OCI-LY7 (cell line): ENCODE data around the gene PKD1. TPM values are rescaled to one million over a fixed set of nuclear protein-coding genes. Genes with fewer than 3 reads are reported as not detected.

Experiments
- BruUV-seq: library from RNA; stranded (reverse); fragments of 400-500 nt; replicated peaks from 2 replicates; lab custom pipeline; 2021; lab: Mats Ljungman, UMichigan
- CTCF ChIA-PET: fragments of 300-600 bp; sonication (Branson Sonifier 250); formaldehyde crosslinking; loops from one replicate; lab custom pipeline; 2022; ENCODE audit warnings: antibody characterized with exemption; ENCODE audit not compliant: unreplicated experiment; lab: Charles Lee
- POLR2A ChIA-PET: fragments of 300-600 bp; sonication (Branson Sonifier 250); formaldehyde crosslinking; loops from one replicate; lab custom pipeline; 2022; ENCODE audit warnings: antibody characterized with exemption; lab: Charles Lee
- DNase-seq: peaks from one replicate; pipeline ENCODE4 v3.0.0-alpha.2; 2015; ENCODE audit warnings: low spot score
- H2AFZ ChIP-seq: fragments of 200-600 bp; sonication (generic), shearing (Covaris generic); 2 replicates; pipeline ENCODE4 v1.6.1; 2014; ENCODE audit warnings: mild to moderate bottlenecking, antibody characterized with exemption, low read length, moderate library complexity
- H3K27ac ChIP-seq: fragments of 200-600 bp; sonication (generic); 2 replicates; pipeline ENCODE4 v1.5.1; 2014; ENCODE audit warnings: mixed run types, low read depth, mild to moderate bottlenecking, moderate library complexity, low read length, inconsistent platforms; ENCODE audit not compliant: poor library complexity, severe bottlenecking
- H3K36me3 ChIP-seq: fragments of 200-600 bp; sonication (generic); 2 replicates; pipeline ENCODE4 v1.6.1; 2014; ENCODE audit warnings: mild to moderate bottlenecking, antibody characterized with exemption, low read length, moderate library complexity, mixed read lengths; ENCODE audit not compliant: insufficient read depth
- H3K4me1 ChIP-seq: fragments of 200-600 bp; sonication (generic); 2 replicates; pipeline ENCODE4 v1.5.1; 2014; ENCODE audit warnings: mild to moderate bottlenecking, low read length; ENCODE audit not compliant: insufficient read depth, poor library complexity, severe bottlenecking
- H3K4me2 ChIP-seq: fragments of 200-600 bp; sonication (generic); 2 replicates; pipeline ENCODE4 v1.6.1; 2014; ENCODE audit warnings: mild to moderate bottlenecking, low read length
- H3K4me3 ChIP-seq: fragments of 200-600 bp; sonication (generic); 2 replicates; pipeline ENCODE4 v1.5.1; 2014; ENCODE audit warnings: mild to moderate bottlenecking, low read depth, low read length; ENCODE audit not compliant: poor library complexity, severe bottlenecking
- H3K79me2 ChIP-seq: fragments of 200-600 bp; sonication (generic); 2 replicates; pipeline ENCODE4 v1.6.1; 2016; ENCODE audit warnings: low read depth, mild to moderate bottlenecking, low read length, moderate library complexity, mixed read lengths; ENCODE audit not compliant: insufficient read depth
- H3K9me2 ChIP-seq: fragments of 200-600 bp; sonication (generic); 2 replicates; pipeline ENCODE4 v1.6.1; 2016; ENCODE audit warnings: mild to moderate bottlenecking, low read length, mixed read lengths; ENCODE audit not compliant: insufficient read depth
- H3K9me3 ChIP-seq: fragments of 200-600 bp; sonication (generic); 2 replicates; pipeline ENCODE4 v1.6.1; 2014; ENCODE audit warnings: mild to moderate bottlenecking, mixed run types, low read length, mixed read lengths
- H4K20me1 ChIP-seq: fragments of 200-600 bp; sonication (generic); 2 replicates; pipeline ENCODE4 v1.6.1; 2014; ENCODE audit warnings: mild to moderate bottlenecking, antibody characterized with exemption, low read length, moderate library complexity, mixed read lengths; ENCODE audit not compliant: insufficient read depth
- EZH2phosphoT487 ChIP-seq: fragments of 200-600 bp; sonication (generic); IDR thresholded peaks from 2 replicates; pipeline ENCODE4 v1.6.1; 2018; ENCODE audit warnings: low read depth, borderline replicate concordance, mild to moderate bottlenecking, mixed run types, antibody characterized with exemption, low read length, moderate library complexity, mixed read lengths
- intact Hi-C: fragments of 100-400 bp; cut with micrococcal nuclease; formaldehyde crosslinking; loops from one replicate; pipeline ENCODE4 v1.10.0; 2022; ENCODE audit not compliant: unreplicated experiment
- microRNA-seq: library from miRNA; unstranded; fragments of <30 nt; microRNA quantifications from one replicate; pipeline ENCODE4 v1.2.0, GENCODE V29; 2022; ENCODE audit warnings: borderline replicate concordance
- small RNA-seq: library from RNA; depleted of rRNA; stranded (forward); fragments of <200 nt; gene quantifications from one replicate; pipeline ENCODE3, GENCODE V24; 2014
- total RNA-seq, 2 experiments: library from RNA; depleted of rRNA in 1 of 2; stranded (reverse); fragments of >200 nt in 1 of 2; shearing (Covaris generic) in 1 of 2; gene quantifications; 2 replicates each; pipeline ENCODE4 v1.2.3, GENCODE V29; 2014 to 2022
- TF ChIP-seq, protein P1 (sequence below): fragments of 200-600 bp; sonication (generic); conservative IDR thresholded peaks from 2 replicates; pipeline ENCODE4 v1.5.1; 2014; ENCODE audit warnings: mild to moderate bottlenecking, antibody characterized with exemption, low read length, moderate library complexity, mixed read lengths

The PKD1 gene
- total RNA-seq, 2 experiments from 2014 or later = 87.4 to 112 TPM

DNA sequence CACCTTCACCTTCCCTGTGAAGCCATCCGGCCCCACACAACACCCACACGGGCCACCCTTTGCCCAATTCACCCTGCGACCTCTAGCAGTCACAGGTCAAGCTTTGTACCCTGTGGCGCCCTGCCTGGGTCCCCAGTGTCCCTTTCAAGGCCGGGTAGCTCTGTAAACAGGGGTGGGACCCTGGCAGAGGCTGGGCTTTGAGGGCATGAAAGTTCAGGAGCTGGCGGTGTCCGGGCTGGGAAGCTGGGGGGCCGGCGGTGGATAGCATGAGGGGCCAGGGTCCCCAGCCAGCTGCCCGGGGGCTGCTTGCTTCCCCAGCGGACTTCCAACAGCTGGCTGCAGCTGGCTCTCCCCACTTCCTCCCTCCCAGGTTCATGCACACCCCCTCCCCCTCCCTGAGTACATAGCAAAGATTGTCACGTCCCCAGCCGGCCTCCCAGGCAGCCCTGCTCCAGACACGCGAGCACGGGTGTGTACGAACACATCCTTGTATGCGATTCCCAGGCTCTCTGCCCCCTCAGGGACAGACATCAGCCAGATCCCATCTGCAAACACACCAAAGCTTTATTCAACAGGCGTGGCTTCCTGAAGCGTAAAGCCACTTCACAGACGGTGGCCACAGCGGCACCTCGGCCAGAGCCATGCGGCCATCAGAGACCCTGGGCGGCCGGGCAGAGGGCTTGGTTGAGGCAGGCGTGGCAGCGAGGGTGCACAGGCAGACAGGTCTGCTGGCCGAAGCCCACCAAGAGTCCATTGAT lies 96.2 kb downstream of the PKD1 start:
- CTCF ChIA-PET = no interaction called here

More for the DNA sequence above, 96.2 kb downstream of the PKD1 start:
- H3K9me3 ChIP-seq = no peaks in the 10 kb centered on the region
- no peak for DNase-seq
- H3K4me3 ChIP-seq = no peak overlapping the region
- no peak overlapping the region for H3K4me2 ChIP-seq
- peaks cover 6% of the 10 kb centered on the region; the same call in 1 of the 2 replicates for H3K36me3 ChIP-seq
- no peak overlapping the region for H3K27ac ChIP-seq
- TF ChIP-seq, protein P1, sequence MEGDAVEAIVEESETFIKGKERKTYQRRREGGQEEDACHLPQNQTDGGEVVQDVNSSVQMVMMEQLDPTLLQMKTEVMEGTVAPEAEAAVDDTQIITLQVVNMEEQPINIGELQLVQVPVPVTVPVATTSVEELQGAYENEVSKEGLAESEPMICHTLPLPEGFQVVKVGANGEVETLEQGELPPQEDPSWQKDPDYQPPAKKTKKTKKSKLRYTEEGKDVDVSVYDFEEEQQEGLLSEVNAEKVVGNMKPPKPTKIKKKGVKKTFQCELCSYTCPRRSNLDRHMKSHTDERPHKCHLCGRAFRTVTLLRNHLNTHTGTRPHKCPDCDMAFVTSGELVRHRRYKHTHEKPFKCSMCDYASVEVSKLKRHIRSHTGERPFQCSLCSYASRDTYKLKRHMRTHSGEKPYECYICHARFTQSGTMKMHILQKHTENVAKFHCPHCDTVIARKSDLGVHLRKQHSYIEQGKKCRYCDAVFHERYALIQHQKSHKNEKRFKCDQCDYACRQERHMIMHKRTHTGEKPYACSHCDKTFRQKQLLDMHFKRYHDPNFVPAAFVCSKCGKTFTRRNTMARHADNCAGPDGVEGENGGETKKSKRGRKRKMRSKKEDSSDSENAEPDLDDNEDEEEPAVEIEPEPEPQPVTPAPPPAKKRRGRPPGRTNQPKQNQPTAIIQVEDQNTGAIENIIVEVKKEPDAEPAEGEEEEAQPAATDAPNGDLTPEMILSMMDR = no peak
- TF ChIP-seq EZH2phosphoT487 = no peak
- no peaks in the 10 kb centered on the region for H3K4me1 ChIP-seq
- POLR2A ChIA-PET = no interaction called here
- no peaks in the 10 kb centered on the region for H3K9me2 ChIP-seq
- no peaks in the 10 kb centered on the region for H4K20me1 ChIP-seq
- BruUV-seq = no TSS peak
- intact Hi-C loops = no loop called here
- H3K79me2 ChIP-seq = no peaks in the 10 kb centered on the region
- H2AFZ ChIP-seq = no peak overlapping the region

Small RNA genes lying within 50 kb of the gene (microRNA-seq; reads per million reads assigned to microRNA genes)
- gene MIR1225 (not detected), gene MIR3180-5 (not detected), gene MIR4516 (2.3 reads per million), gene MIR6511B1 (not detected)

Small RNA genes lying within 50 kb of the gene (small RNA-seq; reads per million reads assigned to genes)
- gene MIR1225 (not detected), gene MIR3180-5 (not detected), gene MIR4516 (not detected), gene RF00019 (not detected), gene SNORD60 (not detected)

Other genes with a start within 250 kb of the PKD1 start
- not detected in 2 replicates for gene HS3ST6, start 217.5 kb downstream of the PKD1 start, total RNA-seq (2014; rRNA removed; shearing (Covaris generic))
- not detected in 2 replicates for gene HS3ST6, start 217.5 kb downstream of the PKD1 start, total RNA-seq (2022)
- gene MSRB1, start 192.7 kb downstream of the PKD1 start, total RNA-seq (2014; rRNA removed; shearing (Covaris generic)) = 5.2 and 9.0 TPM in 2 replicates
- gene MSRB1, start 192.7 kb downstream of the PKD1 start, total RNA-seq (2022) = 17.6 and 18.0 TPM in 2 replicates
- 0.35 TPM in 1 of 2 replicates, not detected in the other for gene RPL3L, start 181.2 kb downstream of the PKD1 start, total RNA-seq (2014; rRNA removed; shearing (Covaris generic))
- gene RPL3L, start 181.2 kb downstream of the PKD1 start, total RNA-seq (2022) = 0.63 and 0.72 TPM in 2 replicates
- gene NDUFB10, start 176.4 kb downstream of the PKD1 start, total RNA-seq (2014; rRNA removed; shearing (Covaris generic)) = 240 and 317 TPM in 2 replicates
- 180 and 201 TPM in 2 replicates for gene NDUFB10, start 176.4 kb downstream of the PKD1 start, total RNA-seq (2022)
- 2,266 and 2,461 TPM in 2 replicates for gene RPS2, start 171.1 kb downstream of the PKD1 start, total RNA-seq (2014; rRNA removed; shearing (Covaris generic))
- 3,120 and 3,140 TPM in 2 replicates for gene RPS2, start 171.1 kb downstream of the PKD1 start, total RNA-seq (2022)
- gene RNF151, start 169.0 kb downstream of the PKD1 start, total RNA-seq (2014; rRNA removed; shearing (Covaris generic)) = not detected in 2 replicates
- not detected in 2 replicates for gene RNF151, start 169.0 kb downstream of the PKD1 start, total RNA-seq (2022)
- 58.5 and 67.2 TPM in 2 replicates for gene TBL3, start 163.8 kb downstream of the PKD1 start, total RNA-seq (2014; rRNA removed; shearing (Covaris generic))
- 44.3 and 49.9 TPM in 2 replicates for gene TBL3, start 163.8 kb downstream of the PKD1 start, total RNA-seq (2022)
- 0.22 and 2.1 TPM in 2 replicates for gene NOXO1, start 154.4 kb downstream of the PKD1 start, total RNA-seq (2014; rRNA removed; shearing (Covaris generic))
- gene NOXO1, start 154.4 kb downstream of the PKD1 start, total RNA-seq (2022) = 0.30 and 0.59 TPM in 2 replicates
- 25.1 and 32.3 TPM in 2 replicates for gene GFER, start 151.7 kb downstream of the PKD1 start, total RNA-seq (2014; rRNA removed; shearing (Covaris generic))
- gene GFER, start 151.7 kb downstream of the PKD1 start, total RNA-seq (2022) = 31.1 and 40.2 TPM in 2 replicates
- gene SYNGR3, start 145.9 kb downstream of the PKD1 start, total RNA-seq (2014; rRNA removed; shearing (Covaris generic)) = 9.0 and 11.1 TPM in 2 replicates
- gene SYNGR3, start 145.9 kb downstream of the PKD1 start, total RNA-seq (2022) = 10.3 and 12.0 TPM in 2 replicates
- gene ZNF598, start 126.1 kb downstream of the PKD1 start, total RNA-seq (2014; rRNA removed; shearing (Covaris generic)) = 26.3 and 37.2 TPM in 2 replicates
- 80.4 and 83.8 TPM in 2 replicates for gene ZNF598, start 126.1 kb downstream of the PKD1 start, total RNA-seq (2022)
- 0.85 and 0.88 TPM in 2 replicates for gene NPW, start 116.1 kb downstream of the PKD1 start, total RNA-seq (2014; rRNA removed; shearing (Covaris generic))
- gene NPW, start 116.1 kb downstream of the PKD1 start, total RNA-seq (2022) = 1.3 and 3.7 TPM in 2 replicates
- not detected in 2 replicates for gene NHERF2, start 109.0 kb downstream of the PKD1 start, total RNA-seq (2014; rRNA removed; shearing (Covaris generic))
- gene NHERF2, start 109.0 kb downstream of the PKD1 start, total RNA-seq (2022) = 0.27 and 0.31 TPM in 2 replicates
- 50.9 and 56.2 TPM in 2 replicates for gene NTHL1, start 88.1 kb downstream of the PKD1 start, total RNA-seq (2014; rRNA removed; shearing (Covaris generic))
- 44.6 and 51.5 TPM in 2 replicates for gene NTHL1, start 88.1 kb downstream of the PKD1 start, total RNA-seq (2022)
- 42.8 and 57.2 TPM in 2 replicates for gene TSC2, start 87.9 kb downstream of the PKD1 start, total RNA-seq (2014; rRNA removed; shearing (Covaris generic))
- 152 and 160 TPM in 2 replicates for gene TSC2, start 87.9 kb downstream of the PKD1 start, total RNA-seq (2022)
- 3.1 and 5.0 TPM in 2 replicates for gene RAB26, start 12.7 kb upstream of the PKD1 start, total RNA-seq (2014; rRNA removed; shearing (Covaris generic))
- gene RAB26, start 12.7 kb upstream of the PKD1 start, total RNA-seq (2022) = 7.9 and 9.5 TPM in 2 replicates
- 50.1 and 53.6 TPM in 2 replicates for gene TRAF7, start 19.9 kb upstream of the PKD1 start, total RNA-seq (2014; rRNA removed; shearing (Covaris generic))
- 82.3 and 103 TPM in 2 replicates for gene TRAF7, start 19.9 kb upstream of the PKD1 start, total RNA-seq (2022)
- gene CASKIN1, start 60.7 kb upstream of the PKD1 start, total RNA-seq (2014; rRNA removed; shearing (Covaris generic)) = 0.09 TPM in 1 of 2 replicates, not detected in the other
- 0.06 and 0.13 TPM in 2 replicates for gene CASKIN1, start 60.7 kb upstream of the PKD1 start, total RNA-seq (2022)
- 57.1 and 65.4 TPM in 2 replicates for gene MLST8, start 69.6 kb upstream of the PKD1 start, total RNA-seq (2014; rRNA removed; shearing (Covaris generic))
- gene MLST8, start 69.6 kb upstream of the PKD1 start, total RNA-seq (2022) = 68.6 and 71.3 TPM in 2 replicates
- 15.8 and 30.4 TPM in 2 replicates for gene BRICD5, start 75.0 kb upstream of the PKD1 start, total RNA-seq (2014; rRNA removed; shearing (Covaris generic))
- gene BRICD5, start 75.0 kb upstream of the PKD1 start, total RNA-seq (2022) = 31.7 and 36.6 TPM in 2 replicates
- 44.2 TPM in 2 replicates for gene PGP, start 78.9 kb upstream of the PKD1 start, total RNA-seq (2014; rRNA removed; shearing (Covaris generic))
- gene PGP, start 78.9 kb upstream of the PKD1 start, total RNA-seq (2022) = 37.0 and 37.9 TPM in 2 replicates
- 43.1 and 59.6 TPM in 2 replicates for gene E4F1, start 87.7 kb upstream of the PKD1 start, total RNA-seq (2014; rRNA removed; shearing (Covaris generic))
- gene E4F1, start 87.7 kb upstream of the PKD1 start, total RNA-seq (2022) = 35.3 and 42.3 TPM in 2 replicates
- gene DNASE1L2, start 100.5 kb upstream of the PKD1 start, total RNA-seq (2014; rRNA removed; shearing (Covaris generic)) = 6.6 and 6.9 TPM in 2 replicates
- gene DNASE1L2, start 100.5 kb upstream of the PKD1 start, total RNA-seq (2022) = 8.4 and 9.8 TPM in 2 replicates
- 66.6 and 80.0 TPM in 2 replicates for gene ECI1, start 115.7 kb upstream of the PKD1 start, total RNA-seq (2014; rRNA removed; shearing (Covaris generic))
- 74.5 and 87.5 TPM in 2 replicates for gene ECI1, start 115.7 kb upstream of the PKD1 start, total RNA-seq (2022)
- gene RNPS1, start 132.2 kb upstream of the PKD1 start, total RNA-seq (2014; rRNA removed; shearing (Covaris generic)) = 211 and 225 TPM in 2 replicates
- 323 and 339 TPM in 2 replicates for gene RNPS1, start 132.2 kb upstream of the PKD1 start, total RNA-seq (2022)
- not detected in 2 replicates for gene ABCA3, start 204.8 kb upstream of the PKD1 start, total RNA-seq (2014; rRNA removed; shearing (Covaris generic))
- 0.23 TPM in 1 of 2 replicates, not detected in the other for gene ABCA3, start 204.8 kb upstream of the PKD1 start, total RNA-seq (2022)